Skeletal muscle cell (primary cell): ENCODE results near the gene DBF4B.

Source experiments
- DNase-seq: peaks from one replicate; pipeline ENCODE4 v3.0.0-alpha.2; 2010; ENCODE audit warnings: low read depth
- H3K4me3 ChIP-seq: 2 replicates; pipeline ENCODE4 v1.5.1; 2011; ENCODE audit warnings: low read depth, mild to moderate bottlenecking, control low read depth, low read length, moderate library complexity

DBF4B gene

GRCh38 chr17:44792276-44792675 lies 83.8 kb downstream of the DBF4B start:
- DNase-seq = no peak
- no peak overlapping the region for H3K4me3 ChIP-seq

GRCh38 chr17:44793885-44794842 lies 85.7 kb downstream of the DBF4B start:
- DNase-seq = no peak
- H3K4me3 ChIP-seq = no peak overlapping the region

- H3K4me3 ChIP-seq = no peak overlapping the region
- DNase-seq = peak; percentile 49
These were observed 86.5 kb downstream of the DBF4B start for GRCh38 chr17:44794851-44795413.

- DNase-seq = no peak
- no peak overlapping the region for H3K4me3 ChIP-seq
These were observed 87.0 kb downstream of the DBF4B start for GRCh38 chr17:44795421-44795820.

- H3K4me3 ChIP-seq = no peak overlapping the region
- DNase-seq = no peak
These were observed 87.5 kb downstream of the DBF4B start for GRCh38 chr17:44795928-44796327.

GRCh38 chr17:44796731-44797130 lies 88.3 kb downstream of the DBF4B start:
- no peak for DNase-seq
- no peak overlapping the region for H3K4me3 ChIP-seq

GRCh38 chr17:44797802-44798201 lies 89.3 kb downstream of the DBF4B start:
- DNase-seq = no peak
- H3K4me3 ChIP-seq = no peak overlapping the region

- H3K4me3 ChIP-seq = no peak overlapping the region
- no peak for DNase-seq
These were observed 89.9 kb downstream of the DBF4B start for GRCh38 chr17:44798356-44798755.
